ENCODE measurements around the gene SLIT3.

DNA sequence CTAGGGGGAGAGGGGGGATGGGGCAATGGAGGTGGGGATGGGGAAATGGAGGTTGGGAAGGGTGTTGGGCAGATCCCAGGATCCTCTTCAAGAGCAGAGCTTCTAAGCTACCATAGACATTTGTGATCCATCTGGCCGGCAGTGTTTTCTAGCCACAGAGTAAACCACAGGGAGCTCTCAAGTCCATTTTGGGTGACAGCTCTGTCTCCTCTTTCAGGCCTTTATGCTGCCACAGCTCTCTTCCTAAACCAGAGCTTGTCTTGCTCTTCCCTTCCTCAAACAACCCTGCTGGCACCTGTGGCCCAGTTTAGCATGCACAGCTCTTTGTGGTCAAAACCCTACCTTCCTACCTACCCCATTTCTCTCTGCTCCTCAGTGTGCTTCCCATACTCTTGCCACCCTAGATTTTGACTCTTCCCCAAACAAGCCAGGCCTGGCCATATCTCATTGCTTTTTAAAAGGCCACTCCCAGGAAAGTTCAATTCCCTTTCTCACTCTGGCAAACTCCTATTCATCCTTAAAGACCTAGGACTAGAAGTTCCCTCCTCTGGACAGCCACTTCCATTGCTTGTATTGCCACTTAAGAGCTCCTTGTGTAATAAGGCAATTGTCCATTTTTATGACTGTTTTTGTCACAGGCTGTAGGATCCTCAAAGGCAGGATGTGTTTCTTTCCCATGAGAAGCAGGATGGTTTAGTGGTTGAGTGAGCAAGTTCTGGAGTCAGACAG is 637.5 kb downstream of the SLIT3 start:
- TF ChIP-seq CTCF (IDR thresholded peaks at IDR 0.05; ENCODE audit: low read depth, low read length, poor library complexity, severe bottlenecking) (no peak), EZH2phosphoT487 (IDR thresholded peaks at IDR 0.05; ENCODE audit: borderline replicate concordance, low read length) (no peak)

All from DOHH2 (cell line).